ENCODE results near the gene ZNF605.
"Not testable (repeated sequence)": the region's sequence is repeated elsewhere in the genome, so short reads cannot be mapped to it uniquely, and the experiment has no call there.

The ZNF605 gene

DNA sequence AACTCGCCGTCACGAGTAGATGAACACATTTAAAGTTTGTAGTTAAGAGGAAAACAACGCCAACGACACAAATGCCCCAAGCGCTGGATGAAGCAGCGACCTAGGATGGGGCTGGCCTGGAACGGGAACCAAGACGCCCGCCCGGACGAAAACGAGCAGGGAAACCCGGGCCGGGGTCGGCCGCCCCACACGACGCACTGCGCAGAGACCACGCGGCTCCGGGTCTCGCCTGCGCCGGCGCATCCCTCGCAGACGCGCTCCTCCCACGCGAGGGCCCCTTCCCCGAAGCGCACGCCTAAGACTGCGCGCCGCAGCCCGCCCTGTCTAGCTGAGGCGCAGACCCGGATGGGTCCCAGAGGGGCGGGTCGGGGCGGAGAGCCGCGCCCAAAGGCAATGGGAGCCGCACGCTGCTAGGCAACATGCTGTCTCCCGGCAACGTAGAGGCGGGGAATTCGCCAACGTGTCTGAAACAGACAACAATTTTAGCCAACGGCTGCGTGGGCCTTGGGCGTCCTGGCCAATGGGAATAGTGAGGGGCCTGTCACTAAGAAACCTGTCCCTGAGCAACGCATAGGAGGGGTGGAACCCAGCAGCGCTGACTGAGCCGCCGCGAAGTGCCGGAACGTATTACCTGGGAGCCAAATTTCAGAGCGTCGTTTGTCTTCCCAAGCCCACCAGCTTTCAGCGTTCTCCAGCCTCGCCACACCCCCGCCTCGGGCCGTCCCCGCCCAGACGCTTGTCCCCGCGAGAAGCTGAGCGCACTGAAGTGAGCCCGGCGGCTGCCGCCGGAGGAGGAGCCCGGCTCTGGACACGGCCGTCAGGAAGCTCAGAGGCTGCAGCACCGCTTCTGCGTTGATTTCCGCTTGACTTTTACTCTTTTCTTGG is 47.7 kb downstream of the ZNF605 start:
- peak; percentile 95 for DNase-seq (ENCODE audit: low read depth, low spot score)

DNA sequence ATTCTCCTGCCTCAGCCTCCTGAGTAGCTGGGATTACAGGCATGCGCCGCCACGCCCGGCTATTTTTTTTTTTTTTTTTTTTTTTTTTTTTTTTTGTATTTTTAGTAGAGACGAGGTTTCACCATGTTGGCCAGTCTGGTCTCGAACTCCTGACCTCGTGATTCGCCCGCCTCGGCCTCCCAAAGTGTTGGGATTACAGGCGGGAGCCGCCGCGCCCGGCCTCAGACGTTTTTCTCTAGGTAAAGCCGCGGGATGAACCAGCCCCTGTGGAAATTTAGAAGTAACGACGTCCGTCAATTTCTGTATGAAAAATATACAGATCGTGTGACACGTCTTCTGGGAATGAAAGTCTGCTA is 48.3 kb downstream of the ZNF605 start:
- not testable (repeated sequence) for DNase-seq (ENCODE audit: low read depth, low spot score)

DNA sequence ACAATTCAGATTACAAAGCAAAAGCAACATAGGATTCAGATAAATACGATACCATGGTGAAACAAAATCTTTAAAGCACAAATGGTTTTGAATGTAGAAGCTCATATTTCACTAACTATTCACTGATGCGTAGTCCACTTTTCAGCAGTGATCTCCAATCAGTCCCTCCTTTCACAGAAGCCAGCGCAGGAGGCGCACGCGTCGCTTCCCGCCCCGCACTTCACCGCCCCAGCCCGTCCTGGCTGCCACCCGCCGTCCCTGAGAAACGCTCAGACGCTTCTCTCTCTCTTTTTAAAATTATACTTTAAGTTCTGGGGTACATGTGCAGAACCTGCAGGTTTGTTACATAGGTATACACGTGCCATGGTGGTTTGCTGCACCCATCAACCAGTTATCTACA is 48.9 kb downstream of the ZNF605 start:
- no peak for DNase-seq (ENCODE audit: low read depth, low spot score)

DNA sequence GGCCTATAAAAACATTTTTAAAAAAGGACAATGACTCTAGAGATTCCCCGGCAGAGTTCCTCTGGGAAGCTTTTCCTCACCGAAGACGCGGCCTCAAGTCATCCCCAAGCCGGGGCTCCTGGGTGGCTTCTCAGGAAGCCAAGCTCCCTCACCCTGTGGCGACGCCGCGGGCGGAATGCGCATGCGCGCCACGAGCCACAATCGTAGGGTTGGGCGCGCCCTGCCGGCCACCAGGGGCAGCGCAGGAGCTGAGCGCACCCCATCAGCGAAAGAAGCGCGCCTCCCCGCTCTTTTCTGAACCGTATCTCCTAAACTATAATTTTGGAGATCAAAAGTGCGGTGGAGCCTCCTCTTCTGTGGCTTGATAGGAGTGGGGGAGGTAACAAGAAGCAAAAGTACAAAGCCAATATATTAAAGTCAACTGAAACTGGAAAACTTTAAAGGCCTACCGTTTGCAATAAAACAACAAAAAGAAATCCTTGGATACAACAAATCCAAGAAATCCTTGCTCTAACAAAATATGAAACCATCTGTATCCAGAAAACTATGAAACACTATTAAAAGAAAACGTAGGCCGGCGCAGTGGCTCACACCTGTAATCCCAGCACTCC is 51.3 kb downstream of the ZNF605 start:
- DNase-seq (ENCODE audit: low read depth, low spot score) = no peak

DNA sequence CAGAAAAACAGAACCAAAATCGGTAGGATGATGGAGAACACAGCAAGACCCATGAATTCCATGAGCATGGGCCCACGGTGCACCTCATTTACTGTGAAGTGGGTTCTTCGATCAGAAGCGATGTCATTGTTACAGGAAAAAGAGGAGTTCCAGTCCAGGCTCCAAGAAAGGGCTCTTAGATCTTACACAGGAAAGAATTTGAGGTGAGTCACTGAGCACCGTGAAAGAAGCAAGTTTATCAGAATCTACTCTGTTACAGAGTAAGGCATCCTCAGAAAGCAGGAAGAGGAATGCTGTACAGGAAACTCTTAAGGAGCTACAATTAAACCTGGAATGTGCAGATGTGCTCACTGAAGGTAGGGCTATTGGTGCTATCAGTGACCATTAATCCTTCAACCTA is 57.1 kb downstream of the ZNF605 start:
- no peak for DNase-seq (ENCODE audit: low read depth, low spot score)

DNA sequence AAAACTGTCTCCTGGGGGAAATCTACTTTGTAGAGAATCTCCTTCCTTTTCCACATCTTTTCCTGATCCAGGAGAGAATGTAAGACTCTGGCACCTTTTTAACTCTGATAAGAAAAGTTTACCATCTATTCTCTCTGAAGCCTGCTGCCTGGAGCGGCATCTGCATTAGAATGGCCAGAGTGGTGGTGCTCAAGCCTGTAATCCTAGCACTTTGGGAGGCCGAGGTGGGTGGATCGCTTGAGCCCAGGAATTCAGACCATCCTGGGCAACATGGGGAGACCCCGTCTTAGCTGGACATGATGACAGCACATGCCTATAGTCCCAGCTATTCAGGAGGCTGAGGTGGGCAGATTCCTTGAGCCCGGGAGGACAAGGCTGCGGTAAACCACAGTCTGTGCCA is 67.3 kb downstream of the ZNF605 start:
- no peak for DNase-seq (ENCODE audit: low read depth, low spot score)

DNA sequence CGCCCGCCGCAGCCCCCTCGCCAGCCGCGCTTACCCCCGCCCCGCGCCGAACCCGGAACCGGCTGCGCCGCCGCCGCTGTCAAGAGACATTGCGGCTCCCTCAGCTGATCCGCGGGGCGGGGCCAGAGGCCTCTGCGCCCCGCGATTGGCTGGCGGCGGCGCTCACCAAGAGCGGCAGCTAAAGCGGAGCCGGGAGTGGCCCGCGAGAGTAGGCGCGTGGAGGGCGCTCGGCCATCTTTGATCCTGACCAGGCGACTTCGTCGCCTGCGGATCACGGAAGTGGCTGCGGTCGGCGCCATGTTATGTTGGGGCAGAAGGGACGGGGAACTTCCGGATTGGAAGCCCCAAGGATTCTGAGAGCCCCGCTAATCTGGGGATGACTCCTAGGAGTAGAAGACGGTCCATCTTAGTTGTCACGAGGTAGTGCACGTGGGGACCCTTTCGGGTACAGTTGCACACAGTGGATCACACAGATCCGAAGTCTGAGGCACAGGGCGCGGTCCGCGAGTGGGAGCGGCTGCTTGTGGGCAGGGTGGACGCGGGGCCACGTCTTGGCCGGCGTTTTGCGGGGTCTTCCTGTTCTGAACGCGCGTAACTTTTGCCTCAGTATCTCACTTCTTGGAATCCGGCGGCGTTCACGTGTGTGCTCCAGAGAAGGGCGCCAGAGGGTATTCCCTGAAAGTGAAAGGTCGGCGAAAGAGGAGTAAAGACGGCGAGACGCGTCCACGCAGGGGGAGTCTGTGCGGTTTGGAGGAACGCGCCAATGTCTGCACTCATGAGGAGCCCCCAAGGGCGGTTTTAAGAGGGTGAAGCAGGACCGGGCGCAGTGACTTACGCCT is 68.4 kb downstream of the ZNF605 start, which contains the start of gene CHFR:
Gene CHFR, minus strand, starts transcription at position 93 of the 839 bp plus-strand sequence. CDS start 277 bp downstream, outside the sequence.
- peak; percentile 92 for DNase-seq (ENCODE audit: low read depth, low spot score)

DNA sequence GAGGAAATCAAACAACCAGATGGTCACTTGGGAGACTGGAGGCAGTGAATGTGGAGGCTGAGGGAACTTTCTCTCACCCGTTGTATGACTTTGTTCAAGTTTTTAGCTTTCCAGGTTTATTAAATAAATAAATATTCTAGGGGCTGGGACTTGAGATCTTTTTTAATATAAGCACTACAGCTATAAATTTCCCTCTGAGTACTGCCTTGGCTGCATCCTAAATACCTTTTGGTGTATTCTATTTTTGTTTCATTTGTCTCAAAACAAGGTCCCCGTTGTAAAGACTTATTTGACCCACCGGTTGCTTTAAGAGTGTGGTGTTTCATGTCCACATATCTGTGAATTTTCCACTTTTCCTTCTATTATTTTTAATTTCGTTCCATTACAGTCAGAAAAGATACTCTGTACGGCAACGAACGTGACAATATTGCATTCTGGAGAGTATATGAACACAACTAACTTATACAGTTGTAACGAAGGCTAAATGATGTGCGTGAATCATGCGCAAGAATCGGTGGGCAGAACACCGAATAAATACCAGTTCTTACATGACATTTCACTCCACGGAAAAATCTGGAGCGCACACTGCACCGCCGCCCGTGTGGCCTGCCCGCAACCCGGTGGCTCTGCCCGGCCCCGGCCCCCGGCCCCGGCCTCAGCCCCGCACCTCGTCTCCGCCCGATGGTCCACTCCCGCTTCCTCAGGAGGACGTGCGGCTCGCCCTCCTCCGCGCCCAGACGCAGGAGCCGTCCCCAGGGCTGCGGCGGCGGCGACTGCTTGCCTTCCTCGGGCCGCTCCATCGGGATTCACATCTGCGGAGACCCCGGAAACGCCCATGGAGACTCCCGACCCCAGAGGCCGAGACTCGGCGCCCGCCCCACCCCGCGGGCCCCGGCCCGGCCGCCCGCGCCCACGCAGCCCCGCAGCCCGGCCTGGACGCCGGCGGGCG is 69.3 kb downstream of the ZNF605 start:
- no peak for DNase-seq (ENCODE audit: low read depth, low spot score)

DNA sequence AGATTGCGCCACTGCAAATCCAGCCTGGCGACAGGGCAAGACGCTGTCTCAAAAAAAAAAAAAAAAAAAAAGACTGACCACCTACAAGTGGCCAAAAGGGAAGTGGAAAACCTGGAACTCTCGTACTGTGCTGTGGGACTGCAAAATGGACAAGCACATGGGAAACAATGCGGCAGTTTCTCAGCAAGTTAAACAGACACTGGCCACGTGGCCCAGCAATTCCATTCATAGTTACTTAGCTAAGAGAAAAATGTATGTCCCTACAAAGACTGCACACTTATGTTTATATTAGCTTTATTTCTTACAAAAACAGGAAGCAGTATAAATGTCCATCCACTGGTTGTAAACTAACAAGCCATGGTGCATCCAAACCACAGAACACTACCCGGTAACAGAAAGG is 74.3 kb downstream of the ZNF605 start:
- DNase-seq (ENCODE audit: low read depth, low spot score) = no peak

DNA sequence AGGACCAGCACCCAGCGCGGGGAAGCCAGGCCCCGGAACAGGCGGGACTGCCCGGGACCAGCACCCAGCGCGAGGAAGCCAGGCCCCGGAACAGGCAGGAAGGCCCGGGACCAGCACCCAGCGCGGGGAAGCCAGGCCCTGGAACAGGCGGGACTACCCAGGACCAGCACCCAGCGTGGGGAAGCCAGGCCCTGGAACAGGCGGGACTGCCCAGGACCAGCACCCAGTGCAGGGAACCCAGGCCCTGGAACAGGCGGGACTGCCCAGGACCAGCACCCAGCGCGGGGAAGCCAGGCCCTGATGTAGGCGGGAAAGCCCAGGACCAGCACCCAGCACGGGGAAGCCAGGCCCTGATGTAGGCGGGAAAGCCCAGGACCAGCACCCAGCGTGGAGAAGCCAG is 81.5 kb downstream of the ZNF605 start:
- not testable (repeated sequence) for DNase-seq (ENCODE audit: low read depth, low spot score)

DNA sequence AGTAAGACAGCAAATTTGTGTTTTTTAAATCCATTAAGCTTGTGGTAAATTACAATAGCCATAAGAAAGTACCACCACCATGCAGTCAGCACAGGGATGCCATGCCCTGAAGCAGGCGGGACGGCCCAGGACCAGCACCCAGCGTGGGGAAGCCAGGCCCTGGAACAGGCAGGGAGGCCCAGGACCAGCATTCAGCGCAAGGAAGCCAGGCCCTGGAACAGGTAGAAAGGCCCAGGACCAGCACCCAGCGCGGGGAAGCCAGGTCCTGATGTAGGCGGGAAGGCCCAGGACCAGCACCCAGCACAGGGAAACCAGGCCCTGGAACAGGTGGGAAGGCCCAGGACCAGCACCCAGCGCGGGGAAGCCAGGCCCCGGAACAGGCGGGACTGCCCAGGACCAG is 81.9 kb downstream of the ZNF605 start:
- DNase-seq (ENCODE audit: low read depth, low spot score) = no peak

DNA sequence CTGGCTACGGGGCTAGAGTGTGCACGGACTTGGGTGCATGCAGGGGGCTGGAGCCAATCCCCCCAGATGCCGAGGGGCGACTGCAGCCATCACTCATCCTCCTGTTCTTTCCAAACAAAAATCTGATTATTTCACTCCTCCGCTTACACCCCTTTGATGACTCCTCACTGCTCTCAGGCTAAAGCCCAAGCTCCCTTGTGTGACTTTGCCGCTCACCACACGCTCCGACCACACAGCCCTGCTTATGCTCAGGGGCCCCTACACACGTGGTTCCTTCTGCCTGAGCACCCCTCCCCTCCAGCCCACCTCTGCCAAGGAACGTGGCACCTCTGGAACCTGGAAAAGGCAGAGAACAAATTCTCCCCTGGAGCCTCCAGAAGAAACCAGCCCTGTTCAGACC is 82.4 kb downstream of the ZNF605 start:
- DNase-seq (ENCODE audit: low read depth, low spot score) = no peak

DNA sequence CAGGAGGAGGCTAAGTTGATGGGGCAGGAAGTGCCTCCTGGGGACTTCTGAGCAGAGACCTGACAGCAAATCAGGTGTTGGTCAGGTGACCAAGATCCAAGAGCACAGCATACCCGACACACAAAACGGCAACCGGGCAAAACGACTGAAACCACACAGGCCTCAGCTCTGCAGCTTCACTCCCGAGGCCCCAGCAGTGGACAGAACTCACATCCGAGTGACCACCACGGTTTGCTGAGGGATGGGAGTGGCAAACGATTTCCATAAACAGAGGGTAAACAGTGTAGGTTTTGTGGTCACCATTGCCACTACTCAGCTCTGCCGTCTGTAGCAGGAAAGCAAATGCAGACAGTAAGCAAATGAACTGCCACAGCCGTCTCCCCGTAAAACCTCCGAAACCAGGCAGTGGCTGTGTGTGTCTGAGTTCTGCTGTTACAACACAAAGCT is 83.1 kb downstream of the ZNF605 start:
- DNase-seq (ENCODE audit: low read depth, low spot score) = no peak

DNA sequence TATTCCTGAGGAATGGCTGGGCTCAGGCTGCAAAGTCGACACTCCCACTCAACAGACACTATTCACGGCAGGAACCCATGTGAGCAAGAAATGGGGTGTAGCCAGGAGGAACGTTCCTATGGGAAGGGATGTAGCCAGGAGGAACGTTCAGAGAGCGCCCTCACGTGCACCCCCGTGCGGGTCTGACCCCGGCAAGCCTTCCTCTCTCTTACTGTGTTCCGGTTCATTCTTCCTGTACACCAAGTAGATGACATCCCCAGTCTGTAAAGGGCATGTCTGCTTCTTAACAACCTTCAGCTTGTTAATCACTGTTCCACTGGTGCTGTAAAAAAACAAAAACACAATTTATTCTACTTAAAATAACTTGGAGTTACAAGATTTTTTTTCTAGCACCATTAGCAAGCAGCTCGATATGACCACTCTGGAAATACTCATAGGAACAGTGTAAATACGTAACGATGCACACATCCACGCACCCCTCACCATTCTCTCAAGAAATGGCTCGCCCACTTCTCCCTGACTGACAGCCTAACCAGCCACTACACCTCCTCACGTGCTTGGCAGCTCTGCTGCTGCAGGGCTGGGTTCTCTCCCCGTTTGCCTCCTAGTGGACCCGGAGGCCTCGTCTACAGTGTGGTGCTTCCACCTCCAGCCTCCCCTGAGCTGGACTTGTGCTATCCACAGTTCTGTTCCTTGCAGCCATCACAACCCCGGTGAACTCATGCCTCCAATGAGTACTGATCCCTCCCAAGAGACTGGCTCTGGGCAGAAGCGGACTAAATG is 83.8 kb downstream of the ZNF605 start:
- DNase-seq (ENCODE audit: low read depth, low spot score) = no peak

DNA sequence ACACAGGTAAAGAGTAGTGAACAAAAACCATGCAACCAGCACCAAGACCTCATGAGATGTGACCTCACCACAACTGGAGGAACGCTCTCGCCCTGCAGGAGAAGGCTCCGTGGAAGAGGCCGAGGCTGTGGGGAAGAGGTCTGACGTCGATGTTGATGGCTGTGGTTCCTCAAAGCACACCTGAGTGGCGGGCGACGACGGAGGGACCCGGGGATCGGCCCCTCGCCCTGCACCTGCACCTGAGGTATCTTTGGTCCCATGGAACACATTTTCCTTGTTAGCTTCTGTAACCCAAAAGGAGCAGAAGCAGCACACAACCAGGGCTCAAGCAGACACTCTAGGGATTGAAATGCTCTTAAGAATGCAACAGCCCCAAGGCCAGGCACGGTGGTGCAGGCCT is 86.6 kb downstream of the ZNF605 start:
- no peak for DNase-seq (ENCODE audit: low read depth, low spot score)
